ENCODE results near the gene CDK2AP2. TPM values are rescaled to one million over a fixed set of nuclear protein-coding genes. Genes with fewer than 3 reads are reported as not detected.

The CDK2AP2 gene
- total and polyA plus RNA-seq, 10 of the 15 experiments (the other 5 are each of a cell fraction or from before 2014, with no cell fraction given) = 8.0 to 177 (median 40.9) TPM

- no peak overlapping the region for H2AFZ ChIP-seq (ENCODE audit: control insufficient read depth, low read depth, low read length)
- H3K9ac ChIP-seq (ENCODE audit: control insufficient read depth, insufficient read depth, low read length) = no peak overlapping the region
- no peak for FAIRE-seq
- intact Hi-C loops (cut with micrococcal nuclease; ENCODE audit: unreplicated experiment) = no loop called here
- TF ChIP-seq CHD2 (IDR thresholded peaks at IDR 0.05; ENCODE audit: borderline replicate concordance, low read depth, low read length) = no peak
- no peak for TF ChIP-seq ETV6 (conservative IDR thresholded peaks at IDR 0.05 in 1 of 2, IDR thresholded peaks at IDR 0.05 in 1 of 2; ENCODE audit: borderline replicate concordance in 1 of 2, low read depth in 1 of 2)
- TF ChIP-seq PAX5 (IDR thresholded peaks at IDR 0.05; ENCODE audit: borderline replicate concordance, low read depth, low read length) = no peak
- no peak for TF ChIP-seq POLR2AphosphoS5 (IDR thresholded peaks at IDR 0.05; ENCODE audit: low read length)
- TF ChIP-seq GATAD2B (conservative IDR thresholded peaks at IDR 0.05; ENCODE audit: low read depth) = no peak
- TF ChIP-seq TARDBP (IDR thresholded peaks at IDR 0.05; ENCODE audit: borderline replicate concordance) = no peak
- TF ChIP-seq IRF3 (IDR thresholded peaks at IDR 0.05) = no peak
- no peak for DNase-seq (ENCODE audit: low read depth, low spot score)
- no TSS peak for BruUV-seq (replicated peaks)
- ChIA-PET POLR2A (interaction anchor here (0.6 to 6.3 kb wide), 3 partner anchors 9 to 20 kb away, joined by 5 to 50 read pairs (median 20); partner anchors contain the start of genes PTPRCAP and TMEM134), SMC1A (ENCODE audit: uncharacterized antibody, unreplicated experiment) (interaction anchor here (2.2 to 4.0 kb wide), 3 partner anchors 10 to 20 kb away, joined by 7 to 27 read pairs (median 12); partner anchors contain the start of gene PTPRCAP), RAD21 (ENCODE audit: unreplicated experiment) (interaction anchor here (3.3 kb wide), 1 partner anchor 57 kb away, joined by 13 read pairs; the partner anchor contains the start of gene PPP1CA), CTCF (no interaction called here)
- no peak overlapping the region for H3K4me2 ChIP-seq (ENCODE audit: control insufficient read depth, insufficient read depth)
- H3K27me3 ChIP-seq (replicated peaks in 1 of 2; ENCODE audit: control insufficient read depth in 2 of 2, insufficient read depth in 2 of 2, low read length in 1 of 2) = no peaks in the 10 kb centered on the region
- no peak for ATAC-seq
- peaks cover 19% of the 10 kb centered on the region for H3K4me1 ChIP-seq (ENCODE audit: control insufficient read depth, insufficient read depth, low read length)
- in situ Hi-C loops (cut with MboI) = no loop called here
- whole genome bisulfite sequencing (ENCODE audit: insufficient coverage, insufficient replicate concordance, low lambda C conversion rate, missing lambda C conversion rate) = 96% methylated on average over 18 of the region's 19 CpGs
- H3K79me2 ChIP-seq (ENCODE audit: control insufficient read depth, insufficient read depth, low read length) = no peaks in the 10 kb centered on the region
- no peaks in the 10 kb centered on the region; a peak in 1 of 4 replicates for H3K36me3 ChIP-seq (ENCODE audit: control insufficient read depth in 2 of 2, insufficient read depth in 2 of 2, low read length in 1 of 2)
- H3K4me3 ChIP-seq = no peak overlapping the region
- H3K27ac ChIP-seq (ENCODE audit: control insufficient read depth, insufficient read depth) = no peak overlapping the region
- no peaks in the 10 kb centered on the region for H4K20me1 ChIP-seq (ENCODE audit: control insufficient read depth, insufficient read depth)
- H3K9me3 ChIP-seq (replicated peaks; ENCODE audit: control insufficient read depth, insufficient read depth, low read length) = no peaks in the 10 kb centered on the region
Observed at GRCh38 chr11:67458266-67458665, 49.7 kb downstream of the CDK2AP2 start.

All from GM12878 (cell line).